ENCODE data around the gene PHOSPHO2. TPM values are rescaled to one million over a fixed set of nuclear protein-coding genes. Genes with fewer than 3 reads are reported as not detected.

PHOSPHO2 gene
- total and polyA plus RNA-seq, 2 experiments from 2014 or later: 8.3 to 8.7 TPM

DNA sequence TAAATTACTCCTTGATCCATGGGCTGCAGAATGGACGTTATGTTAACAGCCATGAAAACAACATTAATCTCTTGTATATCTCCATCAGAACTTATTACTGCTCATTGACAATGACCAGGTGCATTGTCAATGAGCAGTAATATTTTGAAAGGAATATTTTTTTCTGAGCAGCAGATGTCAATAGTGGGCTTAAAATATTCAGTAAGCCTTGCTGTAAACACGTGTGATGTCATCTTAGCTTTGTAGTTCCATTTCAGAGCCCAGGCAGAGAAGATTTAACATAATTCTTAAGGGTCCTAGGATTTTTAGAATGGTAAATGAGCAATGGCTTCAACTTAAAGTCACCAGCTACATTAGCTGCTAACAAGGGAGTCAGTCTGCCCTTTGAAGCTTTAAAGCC is 26.7 kb upstream of the PHOSPHO2 start:
- no peaks in the 10 kb centered on the region for H3K27me3 Mint-ChIP-seq (ENCODE audit: insufficient read depth, low read depth, poor library complexity)
- Histone ChIP-seq H3K27me3 (ENCODE audit: insufficient read depth) (no peaks in the 10 kb centered on the region), H3K27ac (ENCODE audit: low read depth) (no peak overlapping the region), H3K4me1 (ENCODE audit: insufficient read depth) (no peaks in the 10 kb centered on the region), H3K79me2 (replicated peaks; ENCODE audit: insufficient read depth) (no peaks in the 10 kb centered on the region), H3F3A (replicated peaks; ENCODE audit: low read depth) (no peaks in the 10 kb centered on the region), H4K20me1 (replicated peaks; ENCODE audit: insufficient read depth) (no peaks in the 10 kb centered on the region), H3K36me3 (ENCODE audit: insufficient read depth) (no peaks in the 10 kb centered on the region), H3K9me2 (ENCODE audit: insufficient read depth) (no peaks in the 10 kb centered on the region), H3K4me3 (no peak overlapping the region), H3K4me2 (no peak overlapping the region), H2AFZ (no peak overlapping the region)
- no peaks in the 10 kb centered on the region for H3K36me3 Mint-ChIP-seq (ENCODE audit: low read depth)
- TF ChIP-seq CTCF (conservative IDR thresholded peaks at IDR 0.05; ENCODE audit: low read depth in 2 of 2) (no peak), EZH2phosphoT487 (IDR thresholded peaks at IDR 0.05; ENCODE audit: unreplicated experiment) (no peak)
- H3K27ac Mint-ChIP-seq: no peak overlapping the region
- no peak overlapping the region for H3K4me3 Mint-ChIP-seq
- no peaks in the 10 kb centered on the region for H3K4me1 Mint-ChIP-seq
- ATAC-seq (no peak), DNase-seq (ENCODE audit: low spot score) (no peak)
- no peaks in the 10 kb centered on the region for H3K9me3 Mint-ChIP-seq

- no peaks in the 10 kb centered on the region for H3K9me3 Mint-ChIP-seq
- Histone ChIP-seq H3K36me3 (ENCODE audit: insufficient read depth) (no peaks in the 10 kb centered on the region), H2AFZ (no peak overlapping the region), H3K4me3 (no peak overlapping the region), H3K79me2 (replicated peaks; ENCODE audit: insufficient read depth) (no peaks in the 10 kb centered on the region), H4K20me1 (replicated peaks; ENCODE audit: insufficient read depth) (no peaks in the 10 kb centered on the region), H3K4me2 (no peak overlapping the region), H3K27me3 (ENCODE audit: insufficient read depth) (no peaks in the 10 kb centered on the region), H3K9me2 (ENCODE audit: insufficient read depth) (no peaks in the 10 kb centered on the region), H3K27ac (ENCODE audit: low read depth) (no peak overlapping the region), H3K4me1 (ENCODE audit: insufficient read depth) (no peaks in the 10 kb centered on the region), H3F3A (replicated peaks; ENCODE audit: low read depth) (no peaks in the 10 kb centered on the region)
- H3K36me3 Mint-ChIP-seq (ENCODE audit: low read depth): no peaks in the 10 kb centered on the region
- ATAC-seq: no peak
- no peak overlapping the region for H3K27ac Mint-ChIP-seq
- no peaks in the 10 kb centered on the region for H3K27me3 Mint-ChIP-seq (ENCODE audit: insufficient read depth, low read depth, poor library complexity)
- H3K4me1 Mint-ChIP-seq: peaks cover 3% of the 10 kb centered on the region; the same call in 2 of the 3 replicates
- no peak overlapping the region for H3K4me3 Mint-ChIP-seq
- DNase-seq (ENCODE audit: low spot score): no peak
- TF ChIP-seq CREB1 (CRISPR knock-in tag; IDR thresholded peaks at IDR 0.05; ENCODE audit: low read depth) (no peak), ETS1 (IDR thresholded peaks at IDR 0.05) (no peak), STAT1 (IDR thresholded peaks at IDR 0.05; ENCODE audit: unreplicated experiment) (no peak), ZNF331 (CRISPR knock-in tag; IDR thresholded peaks at IDR 0.05; ENCODE audit: low read depth) (no peak), REST (IDR thresholded peaks at IDR 0.05; ENCODE audit: unreplicated experiment) (no peak), JUNB (IDR thresholded peaks at IDR 0.05; ENCODE audit: unreplicated experiment) (no peak), EZH2 (IDR thresholded peaks at IDR 0.05; ENCODE audit: low read depth, unreplicated experiment) (no peak)
- TF ChIP-seq, protein P1, sequence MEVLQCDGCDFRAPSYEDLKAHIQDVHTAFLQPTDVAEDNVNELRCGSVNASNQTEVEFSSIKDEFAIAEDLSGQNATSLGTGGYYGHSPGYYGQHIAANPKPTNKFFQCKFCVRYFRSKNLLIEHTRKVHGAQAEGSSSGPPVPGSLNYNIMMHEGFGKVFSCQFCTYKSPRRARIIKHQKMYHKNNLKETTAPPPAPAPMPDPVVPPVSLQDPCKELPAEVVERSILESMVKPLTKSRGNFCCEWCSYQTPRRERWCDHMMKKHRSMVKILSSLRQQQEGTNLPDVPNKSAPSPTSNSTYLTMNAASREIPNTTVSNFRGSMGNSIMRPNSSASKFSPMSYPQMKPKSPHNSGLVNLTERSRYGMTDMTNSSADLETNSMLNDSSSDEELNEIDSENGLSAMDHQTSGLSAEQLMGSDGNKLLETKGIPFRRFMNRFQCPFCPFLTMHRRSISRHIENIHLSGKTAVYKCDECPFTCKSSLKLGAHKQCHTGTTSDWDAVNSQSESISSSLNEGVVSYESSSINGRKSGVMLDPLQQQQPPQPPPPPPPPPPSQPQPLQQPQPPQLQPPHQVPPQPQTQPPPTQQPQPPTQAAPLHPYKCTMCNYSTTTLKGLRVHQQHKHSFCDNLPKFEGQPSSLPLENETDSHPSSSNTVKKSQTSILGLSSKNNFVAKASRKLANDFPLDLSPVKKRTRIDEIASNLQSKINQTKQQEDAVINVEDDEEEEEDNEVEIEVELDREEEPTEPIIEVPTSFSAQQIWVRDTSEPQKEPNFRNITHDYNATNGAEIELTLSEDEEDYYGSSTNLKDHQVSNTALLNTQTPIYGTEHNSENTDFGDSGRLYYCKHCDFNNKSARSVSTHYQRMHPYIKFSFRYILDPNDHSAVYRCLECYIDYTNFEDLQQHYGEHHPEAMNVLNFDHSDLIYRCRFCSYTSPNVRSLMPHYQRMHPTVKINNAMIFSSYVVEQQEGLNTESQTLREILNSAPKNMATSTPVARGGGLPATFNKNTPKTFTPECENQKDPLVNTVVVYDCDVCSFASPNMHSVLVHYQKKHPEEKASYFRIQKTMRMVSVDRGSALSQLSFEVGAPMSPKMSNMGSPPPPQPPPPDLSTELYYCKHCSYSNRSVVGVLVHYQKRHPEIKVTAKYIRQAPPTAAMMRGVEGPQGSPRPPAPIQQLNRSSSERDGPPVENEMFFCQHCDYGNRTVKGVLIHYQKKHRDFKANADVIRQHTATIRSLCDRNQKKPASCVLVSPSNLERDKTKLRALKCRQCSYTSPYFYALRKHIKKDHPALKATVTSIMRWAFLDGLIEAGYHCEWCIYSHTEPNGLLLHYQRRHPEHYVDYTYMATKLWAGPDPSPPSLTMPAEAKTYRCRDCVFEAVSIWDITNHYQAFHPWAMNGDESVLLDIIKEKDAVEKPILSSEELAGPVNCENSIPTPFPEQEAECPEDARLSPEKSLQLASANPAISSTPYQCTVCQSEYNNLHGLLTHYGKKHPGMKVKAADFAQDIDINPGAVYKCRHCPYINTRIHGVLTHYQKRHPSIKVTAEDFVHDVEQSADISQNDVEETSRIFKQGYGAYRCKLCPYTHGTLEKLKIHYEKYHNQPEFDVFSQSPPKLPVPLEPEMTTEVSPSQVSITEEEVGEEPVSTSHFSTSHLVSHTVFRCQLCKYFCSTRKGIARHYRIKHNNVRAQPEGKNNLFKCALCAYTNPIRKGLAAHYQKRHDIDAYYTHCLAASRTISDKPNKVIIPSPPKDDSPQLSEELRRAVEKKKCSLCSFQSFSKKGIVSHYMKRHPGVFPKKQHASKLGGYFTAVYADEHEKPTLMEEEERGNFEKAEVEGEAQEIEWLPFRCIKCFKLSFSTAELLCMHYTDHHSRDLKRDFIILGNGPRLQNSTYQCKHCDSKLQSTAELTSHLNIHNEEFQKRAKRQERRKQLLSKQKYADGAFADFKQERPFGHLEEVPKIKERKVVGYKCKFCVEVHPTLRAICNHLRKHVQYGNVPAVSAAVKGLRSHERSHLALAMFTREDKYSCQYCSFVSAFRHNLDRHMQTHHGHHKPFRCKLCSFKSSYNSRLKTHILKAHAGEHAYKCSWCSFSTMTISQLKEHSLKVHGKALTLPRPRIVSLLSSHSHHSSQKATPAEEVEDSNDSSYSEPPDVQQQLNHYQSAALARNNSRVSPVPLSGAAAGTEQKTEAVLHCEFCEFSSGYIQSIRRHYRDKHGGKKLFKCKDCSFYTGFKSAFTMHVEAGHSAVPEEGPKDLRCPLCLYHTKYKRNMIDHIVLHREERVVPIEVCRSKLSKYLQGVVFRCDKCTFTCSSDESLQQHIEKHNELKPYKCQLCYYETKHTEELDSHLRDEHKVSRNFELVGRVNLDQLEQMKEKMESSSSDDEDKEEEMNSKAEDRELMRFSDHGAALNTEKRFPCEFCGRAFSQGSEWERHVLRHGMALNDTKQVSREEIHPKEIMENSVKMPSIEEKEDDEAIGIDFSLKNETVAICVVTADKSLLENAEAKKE (CRISPR knock-in tag; IDR thresholded peaks at IDR 0.05): no peak
Measured at GRCh38 chr2:169670215-169670651, 24.0 kb upstream of the PHOSPHO2 start.
